CD8-positive, alpha-beta memory T cell (primary cell): ENCODE data around the gene TSPAN18. TPM values are rescaled to one million over a fixed set of nuclear protein-coding genes. Genes with fewer than 3 reads are reported as not detected.

Experiments used
- CTCF ChIA-PET: fragments of 350-600 bp; sonication (Branson Sonifier 250); formaldehyde crosslinking; loops from one replicate; lab custom pipeline; 2021; ENCODE audit warnings: antibody characterized with exemption; lab: Charles Lee
- POLR2A ChIA-PET: fragments of 350-600 bp; sonication (Branson Sonifier 250); formaldehyde crosslinking; loops from one replicate; lab custom pipeline; 2021; ENCODE audit warnings: antibody characterized with exemption; lab: Charles Lee
- DNase-seq, 5 donors: peaks; one replicate each; pipeline versions ENCODE4 v3.0.0 to v3.0.0-alpha.2; 2020 to 2022; ENCODE audit warnings: mixed read lengths in 1 of 5
- H3K27ac ChIP-seq: one replicate; pipeline ENCODE4 v1.7.0; 2013; ENCODE audit warnings: low read depth, mild to moderate bottlenecking, low read length, moderate library complexity
- H3K27me3 ChIP-seq: 2 replicates; pipeline ENCODE4 v1.7.0; 2013; ENCODE audit warnings: low read length, mild to moderate bottlenecking; ENCODE audit not compliant: insufficient read depth, poor library complexity, severe bottlenecking
- H3K36me3 ChIP-seq: 2 replicates; pipeline ENCODE4 v1.7.0; 2013; ENCODE audit warnings: mild to moderate bottlenecking, low read length, moderate library complexity; ENCODE audit not compliant: insufficient read depth
- H3K4me1 ChIP-seq: 2 replicates; pipeline ENCODE4 v1.7.0; 2013; ENCODE audit warnings: mild to moderate bottlenecking, low read length, moderate library complexity; ENCODE audit not compliant: insufficient read depth
- H3K4me3 ChIP-seq: 2 replicates; pipeline ENCODE4 v1.7.0; 2013; ENCODE audit warnings: mild to moderate bottlenecking, low read length
- H3K9me3 ChIP-seq: 2 replicates; pipeline ENCODE4 v1.7.0; 2013; ENCODE audit warnings: mild to moderate bottlenecking, low read length
- H3K27ac Mint-ChIP-seq, 8 donors: one replicate each; pipeline ENCODE4 v1.8.0; 2020 to 2021; ENCODE audit warnings: mixed read lengths in 8 of 8, mild to moderate bottlenecking in 6 of 8, inconsistent platforms in 3 of 8, moderate library complexity in 3 of 8
- H3K27me3 Mint-ChIP-seq, 2 donors: one replicate each; pipeline ENCODE4 v1.8.0; 2020 to 2021; ENCODE audit warnings: mixed read lengths in 2 of 2, mild to moderate bottlenecking in 1 of 2, moderate library complexity in 1 of 2
- H3K36me3 Mint-ChIP-seq, 3 donors: one replicate each; pipeline ENCODE4 v1.8.0; 2020 to 2021; ENCODE audit warnings: mixed read lengths in 3 of 3, inconsistent platforms in 1 of 3, mild to moderate bottlenecking in 1 of 3
- H3K4me1 Mint-ChIP-seq, 3 donors: one replicate each; pipeline ENCODE4 v1.8.0; 2020 to 2021; ENCODE audit warnings: mixed read lengths in 3 of 3, inconsistent platforms in 1 of 3, mild to moderate bottlenecking in 1 of 3
- H3K4me3 Mint-ChIP-seq, 7 donors: one replicate each; pipeline ENCODE4 v1.8.0; 2020 to 2021; ENCODE audit warnings: mixed read lengths in 7 of 7, mild to moderate bottlenecking in 6 of 7, moderate library complexity in 4 of 7, inconsistent platforms in 2 of 7
- H3K9me3 Mint-ChIP-seq, 5 donors: one replicate each; pipeline ENCODE4 v1.8.0; 2020 to 2022; ENCODE audit warnings: mixed read lengths in 5 of 5, mild to moderate bottlenecking in 3 of 5, moderate library complexity in 2 of 5, inconsistent platforms in 1 of 5
- polyA plus RNA-seq: library from polyadenylated mRNA; unstranded; fragments of 300-500 nt; fragmentation: Illumina TruSeq; gene quantifications from one replicate; pipeline ENCODE4 v1.2.3, GENCODE V29; 2021
- total RNA-seq, 2 experiments: library from RNA; stranded (reverse); gene quantifications; one replicate each; pipeline ENCODE4 v1.2.3, GENCODE V29; 2021

Gene TSPAN18
- total and polyA plus RNA-seq, 3 experiments from 2014 or later: 0.60 to 15.1 (median 1.2) TPM

DNA sequence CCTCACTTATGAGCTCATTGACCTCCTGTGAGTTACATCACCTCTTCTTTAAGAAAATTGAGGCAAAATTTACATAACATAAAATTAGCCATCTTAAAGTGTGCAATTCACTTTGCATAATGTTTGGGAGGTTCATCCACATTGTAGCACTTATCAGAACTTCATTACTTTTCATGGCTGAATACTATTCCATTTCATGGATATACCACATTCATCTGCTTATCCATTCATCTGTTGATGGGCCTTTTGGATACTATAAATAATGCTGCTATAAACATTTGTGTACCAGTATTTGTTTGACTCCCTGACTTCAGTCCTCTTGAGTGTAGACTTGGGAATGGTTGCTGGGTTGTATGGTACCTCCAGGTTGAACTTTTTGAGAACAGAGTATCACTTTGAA lies 120.6 kb downstream of the TSPAN18 start:
- peaks cover 10 to 46% (median 33%) of the 10 kb centered on the region in 3 donors for H3K36me3 Mint-ChIP-seq
- no peak overlapping the region for H3K27ac ChIP-seq
- H3K36me3 ChIP-seq: no peaks in the 10 kb centered on the region
- ChIA-PET CTCF (no interaction called here), POLR2A (no interaction called here)
- H3K9me3 ChIP-seq: peaks cover 6% of the 10 kb centered on the region
- H3K27me3 ChIP-seq: no peaks in the 10 kb centered on the region
- H3K4me1 ChIP-seq: no peaks in the 10 kb centered on the region
- H3K4me3 ChIP-seq: no peak overlapping the region
- no peaks in the 10 kb centered on the region for H3K4me1 Mint-ChIP-seq
- H3K4me3 Mint-ChIP-seq: no peak overlapping the region
- no peak overlapping the region for H3K27ac Mint-ChIP-seq
- peaks cover 0 to 2% of the 10 kb centered on the region in 2 donors for H3K27me3 Mint-ChIP-seq
- no peak for DNase-seq
- peaks cover 10 to 40% (median 30%) of the 10 kb centered on the region in 5 donors for H3K9me3 Mint-ChIP-seq

DNA sequence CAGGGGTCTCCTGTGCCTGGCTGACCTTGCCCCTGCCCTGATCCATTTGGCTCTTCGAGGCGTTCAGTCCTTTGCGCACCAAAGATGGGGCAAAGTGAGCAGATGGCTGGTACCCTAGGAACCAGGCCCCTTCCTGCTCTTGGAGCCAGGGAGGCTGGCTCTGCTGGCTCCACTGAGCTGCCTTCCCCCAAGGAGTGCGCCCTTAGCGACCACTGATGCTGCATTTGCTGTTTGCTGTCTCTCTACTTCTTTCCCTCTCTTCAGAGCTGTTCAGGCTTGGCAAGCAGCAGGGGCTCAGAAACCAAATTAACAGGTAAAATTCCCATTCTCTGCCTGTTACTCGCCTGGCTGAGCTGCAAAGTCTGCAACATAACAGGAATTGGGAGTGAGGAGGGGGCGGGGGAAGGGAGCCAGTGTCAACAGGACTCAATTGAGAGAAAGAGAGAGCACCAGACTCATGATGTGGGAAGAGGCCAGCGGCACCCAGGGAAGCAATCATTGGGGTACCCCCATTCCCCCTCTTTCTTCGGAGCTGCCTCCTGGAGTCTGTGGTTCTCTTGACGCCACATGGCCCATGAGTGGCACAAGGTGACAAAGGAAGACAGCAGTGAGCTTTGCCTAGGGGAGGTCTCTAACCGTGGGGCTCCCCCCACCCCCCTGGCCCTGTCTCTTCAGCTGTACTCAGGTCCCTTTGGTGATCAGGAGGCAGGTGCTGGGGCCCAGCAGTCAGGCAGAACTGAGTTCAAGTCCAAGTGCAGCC lies 121.6 kb downstream of the TSPAN18 start:
- Histone ChIP-seq H3K27ac (no peak overlapping the region), H3K27me3 (no peaks in the 10 kb centered on the region), H3K4me1 (no peaks in the 10 kb centered on the region), H3K9me3 (peaks cover 6% of the 10 kb centered on the region), H3K36me3 (no peaks in the 10 kb centered on the region), H3K4me3 (no peak overlapping the region)
- no peak overlapping the region for H3K27ac Mint-ChIP-seq
- DNase-seq: no peak
- H3K27me3 Mint-ChIP-seq: peaks cover 0 to 2% of the 10 kb centered on the region in 2 donors
- no peak overlapping the region for H3K4me3 Mint-ChIP-seq
- CTCF ChIA-PET: interaction anchor here (0.7 kb wide), 1 partner anchor 28 kb away, joined by 3 read pairs; no protein-coding TSS in a partner anchor
- peaks cover 9 to 37% (median 31%) of the 10 kb centered on the region in 3 donors for H3K36me3 Mint-ChIP-seq
- H3K4me1 Mint-ChIP-seq: no peaks in the 10 kb centered on the region
- POLR2A ChIA-PET: no interaction called here
- H3K9me3 Mint-ChIP-seq: peaks cover 5 to 30% (median 22%) of the 10 kb centered on the region in 5 donors

DNA sequence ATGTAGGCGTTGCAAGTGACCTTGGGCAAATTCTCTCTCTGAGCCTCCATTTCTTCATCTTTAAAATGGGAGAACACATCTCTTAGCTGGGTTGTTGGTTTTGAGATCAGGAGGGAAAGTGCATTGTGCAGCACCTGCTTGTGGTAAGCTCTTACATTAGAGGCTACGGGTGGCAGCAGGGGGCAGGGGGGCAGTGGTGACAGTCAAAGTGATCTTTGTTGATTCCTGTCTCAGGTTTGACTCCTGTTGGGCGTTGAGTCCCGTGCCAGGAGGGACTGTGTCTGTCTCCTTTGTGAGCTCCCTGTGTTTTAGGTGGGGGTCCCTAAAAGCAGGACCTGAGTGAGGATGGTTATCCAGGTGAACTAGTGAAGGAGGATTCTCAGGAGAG lies 122.2 kb downstream of the TSPAN18 start:
- H3K9me3 Mint-ChIP-seq: peaks cover 5 to 25% (median 20%) of the 10 kb centered on the region in 5 donors
- CTCF ChIA-PET: no interaction called here

DNA sequence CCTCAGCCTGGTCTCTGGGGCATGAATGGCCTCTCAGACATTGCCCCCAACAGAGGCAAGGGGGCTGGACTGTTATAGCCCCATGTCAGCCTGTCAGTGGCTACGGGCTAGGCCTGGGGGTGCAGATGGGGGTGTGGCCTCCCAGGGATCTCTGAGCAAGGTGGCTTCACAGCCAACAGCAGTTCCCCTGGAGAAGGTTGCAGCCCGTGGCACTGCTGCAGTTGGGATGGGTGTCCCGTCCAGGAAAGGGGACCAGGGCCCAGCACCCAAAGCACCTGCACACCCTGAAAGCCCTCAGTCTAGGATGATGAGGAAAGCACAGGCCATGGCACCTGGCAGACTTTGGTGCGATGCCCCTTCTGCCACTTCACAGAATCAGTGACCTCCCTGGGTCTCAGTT lies 122.7 kb downstream of the TSPAN18 start:
- H3K4me3 ChIP-seq: no peak overlapping the region
- H3K27ac Mint-ChIP-seq: no peak overlapping the region
- H3K9me3 ChIP-seq: peaks cover 6% of the 10 kb centered on the region
- no peak overlapping the region for H3K4me3 Mint-ChIP-seq
- no peak overlapping the region for H3K27ac ChIP-seq
- no peak for DNase-seq
- ChIA-PET POLR2A (no interaction called here), CTCF (no interaction called here)
- no peaks in the 10 kb centered on the region for H3K4me1 Mint-ChIP-seq
- peaks cover 2 to 22% (median 16%) of the 10 kb centered on the region in 5 donors for H3K9me3 Mint-ChIP-seq
- H3K36me3 Mint-ChIP-seq: peaks cover 6 to 30% (median 28%) of the 10 kb centered on the region in 3 donors
- H3K27me3 ChIP-seq: no peaks in the 10 kb centered on the region
- H3K36me3 ChIP-seq: no peaks in the 10 kb centered on the region
- H3K4me1 ChIP-seq: no peaks in the 10 kb centered on the region
- H3K27me3 Mint-ChIP-seq: peaks cover 0 to 2% of the 10 kb centered on the region in 2 donors

More for the DNA sequence above, 122.2 kb downstream of the TSPAN18 start:
- Mint-ChIP-seq H3K27ac (peak overlapping the region in 1 of 8 donors; percentile 27), H3K27me3 (peaks cover 0 to 2% of the 10 kb centered on the region in 2 donors), H3K4me1 (no peaks in the 10 kb centered on the region), H3K36me3 (peaks cover 9 to 34% (median 31%) of the 10 kb centered on the region in 3 donors), H3K4me3 (no peak overlapping the region)
- no peaks in the 10 kb centered on the region for H3K27me3 ChIP-seq
- peaks cover 6% of the 10 kb centered on the region for H3K9me3 ChIP-seq
- POLR2A ChIA-PET: no interaction called here
- no peaks in the 10 kb centered on the region for H3K36me3 ChIP-seq
- no peak overlapping the region for H3K4me3 ChIP-seq
- no peak overlapping the region for H3K27ac ChIP-seq
- no peak for DNase-seq
- H3K4me1 ChIP-seq: no peaks in the 10 kb centered on the region

DNA sequence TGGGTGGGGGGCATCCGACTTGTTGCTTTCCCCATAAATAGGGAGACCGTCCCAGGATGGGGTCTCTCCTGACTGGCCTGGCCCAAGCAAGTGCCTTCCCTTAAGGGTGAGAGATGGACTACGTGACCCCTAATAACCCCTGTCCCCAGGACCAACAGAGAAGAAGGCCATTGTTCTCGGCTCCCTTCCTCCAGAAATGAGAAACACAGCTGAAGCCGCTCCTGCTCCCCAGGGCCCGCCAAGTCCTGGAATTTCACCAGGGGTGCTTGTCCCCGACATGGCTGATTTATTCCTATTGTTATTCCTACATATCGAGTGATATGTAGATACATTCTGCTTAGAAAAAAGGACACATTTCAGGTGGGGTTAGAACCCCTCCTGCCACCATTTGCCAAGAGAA lies 123.2 kb downstream of the TSPAN18 start:
- Mint-ChIP-seq H3K27ac (no peak overlapping the region), H3K4me3 (no peak overlapping the region), H3K27me3 (peaks cover 0 to 2% of the 10 kb centered on the region in 2 donors), H3K36me3 (peaks cover 4 to 25% (median 25%) of the 10 kb centered on the region in 3 donors), H3K9me3 (peaks cover 2 to 18% (median 12%) of the 10 kb centered on the region in 5 donors), H3K4me1 (no peaks in the 10 kb centered on the region)
- no peaks in the 10 kb centered on the region for H3K27me3 ChIP-seq
- ChIA-PET CTCF (no interaction called here), POLR2A (no interaction called here)
- no peak overlapping the region for H3K4me3 ChIP-seq
- no peaks in the 10 kb centered on the region for H3K36me3 ChIP-seq
- no peaks in the 10 kb centered on the region for H3K4me1 ChIP-seq
- no peak overlapping the region for H3K27ac ChIP-seq
- DNase-seq: no peak
- H3K9me3 ChIP-seq: peaks cover 6% of the 10 kb centered on the region

DNA sequence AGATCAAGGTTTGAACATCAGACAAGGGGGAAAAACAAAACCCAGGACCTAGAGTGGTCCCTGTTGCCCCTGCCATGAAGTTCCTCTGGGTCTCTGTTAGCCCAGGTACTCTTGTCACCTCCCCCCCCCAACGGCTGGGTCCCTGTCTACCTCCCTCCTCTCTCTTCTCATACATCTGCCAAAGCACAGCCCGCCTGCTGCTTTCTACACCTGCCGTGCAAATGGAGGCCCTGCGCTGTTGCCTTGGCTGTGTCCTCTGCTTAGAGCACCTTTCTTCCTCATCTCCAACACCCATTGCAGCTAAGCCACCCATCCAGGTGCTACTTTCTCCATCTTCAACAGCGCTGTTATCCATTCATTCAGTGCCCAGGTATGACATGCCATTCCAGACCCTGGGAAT lies 124.7 kb downstream of the TSPAN18 start:
- CTCF ChIA-PET: no interaction called here
- H3K4me1 Mint-ChIP-seq: no peaks in the 10 kb centered on the region
- peaks cover 5% of the 10 kb centered on the region for H3K9me3 ChIP-seq
- no peak overlapping the region for H3K4me3 ChIP-seq
- POLR2A ChIA-PET: no interaction called here
- H3K27me3 ChIP-seq: no peaks in the 10 kb centered on the region
- no peaks in the 10 kb centered on the region for H3K4me1 ChIP-seq
- no peak overlapping the region for H3K4me3 Mint-ChIP-seq
- H3K36me3 Mint-ChIP-seq: peaks cover 4 to 13% (median 10%) of the 10 kb centered on the region in 3 donors
- DNase-seq: no peak
- H3K27me3 Mint-ChIP-seq: peaks cover 0 to 2% of the 10 kb centered on the region in 2 donors
- H3K36me3 ChIP-seq: no peaks in the 10 kb centered on the region
- H3K27ac ChIP-seq: no peak overlapping the region
- peak overlapping the region in 1 of 8 donors; percentile 4 for H3K27ac Mint-ChIP-seq
- peaks cover 2 to 11% (median 5%) of the 10 kb centered on the region in 5 donors for H3K9me3 Mint-ChIP-seq

DNA sequence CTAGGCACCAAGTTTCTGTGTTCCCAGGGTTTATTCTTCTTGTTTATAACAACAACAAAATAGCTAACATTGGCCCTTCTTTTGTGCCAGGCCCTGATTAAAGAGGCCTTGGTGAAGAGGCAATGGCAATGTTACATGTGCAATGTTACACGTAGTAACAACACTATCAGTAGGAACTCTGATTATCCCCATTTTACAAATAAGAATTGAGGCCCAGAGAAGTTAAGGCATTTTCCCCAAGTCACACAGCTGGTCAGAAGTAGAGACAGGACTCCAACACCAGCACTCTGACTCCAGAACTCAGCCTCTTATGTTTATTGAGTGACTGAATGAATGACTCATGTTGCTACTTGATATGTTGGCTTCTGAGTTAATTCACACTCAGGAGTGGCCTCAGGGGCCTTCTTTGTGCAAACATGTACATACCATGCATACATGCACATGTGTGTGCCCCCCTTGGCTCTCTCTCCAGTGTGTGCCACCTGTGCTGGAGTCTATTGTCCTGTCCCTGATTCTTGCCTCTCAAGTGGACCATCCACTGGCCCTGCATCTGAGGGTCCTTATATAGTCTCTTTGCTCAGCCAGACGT lies 125.5 kb downstream of the TSPAN18 start:
- Mint-ChIP-seq H3K4me3 (no peak overlapping the region), H3K36me3 (peaks cover 4 to 7% (median 4%) of the 10 kb centered on the region in 3 donors)
- H3K4me1 ChIP-seq: no peaks in the 10 kb centered on the region

DNA sequence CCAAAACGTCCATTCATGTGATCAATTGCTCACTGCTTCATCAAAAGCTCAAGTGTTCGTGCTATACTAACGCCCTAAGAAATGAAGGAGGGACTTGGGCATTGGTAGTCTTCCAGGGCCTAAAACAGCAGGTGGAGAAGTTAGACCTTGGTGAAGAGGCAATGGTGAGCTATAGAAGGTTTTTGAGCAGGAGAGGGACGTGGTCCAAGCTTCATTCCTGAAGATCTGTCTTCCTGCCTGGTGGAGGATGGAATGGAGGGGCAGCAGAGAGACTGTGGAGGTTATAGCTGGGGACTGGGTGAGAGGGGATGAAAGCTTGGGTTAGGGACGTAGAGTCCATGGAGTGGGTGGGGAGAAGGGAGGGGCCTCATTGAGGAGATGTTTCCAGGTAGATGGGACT lies 126.2 kb downstream of the TSPAN18 start:
- H3K9me3 Mint-ChIP-seq: no peaks in the 10 kb centered on the region
- no peak overlapping the region for H3K4me3 ChIP-seq
- no peak overlapping the region for H3K27ac ChIP-seq
- H3K4me1 ChIP-seq: no peaks in the 10 kb centered on the region
- no peaks in the 10 kb centered on the region for H3K27me3 ChIP-seq
- H3K27ac Mint-ChIP-seq: no peak overlapping the region
- H3K36me3 ChIP-seq: no peaks in the 10 kb centered on the region
- H3K4me1 Mint-ChIP-seq: peaks cover 0 to 4% (median 0%) of the 10 kb centered on the region in 3 donors
- ChIA-PET POLR2A (no interaction called here), CTCF (no interaction called here)
- no peak overlapping the region for H3K4me3 Mint-ChIP-seq
- DNase-seq: no peak
- no peaks in the 10 kb centered on the region for H3K9me3 ChIP-seq
- H3K36me3 Mint-ChIP-seq: peaks cover 0 to 6% (median 4%) of the 10 kb centered on the region in 3 donors
- peaks cover 2 to 3% of the 10 kb centered on the region in 2 donors for H3K27me3 Mint-ChIP-seq

More for the DNA sequence above, 125.5 kb downstream of the TSPAN18 start:
- Mint-ChIP-seq H3K27ac (peak overlapping the region in 1 of 8 donors; percentile 7), H3K4me1 (no peaks in the 10 kb centered on the region), H3K27me3 (peaks cover 0 to 2% of the 10 kb centered on the region in 2 donors), H3K9me3 (peaks cover 0 to 4% (median 2%) of the 10 kb centered on the region in 5 donors)
- no peak overlapping the region for H3K27ac ChIP-seq
- POLR2A ChIA-PET: no interaction called here
- no peaks in the 10 kb centered on the region for H3K27me3 ChIP-seq
- H3K36me3 ChIP-seq: no peaks in the 10 kb centered on the region
- H3K4me3 ChIP-seq: no peak overlapping the region
- DNase-seq: no peak
- no peaks in the 10 kb centered on the region for H3K9me3 ChIP-seq
- CTCF ChIA-PET: no interaction called here
